ENCODE measurements around the gene HRAS.

Gene HRAS

DNA sequence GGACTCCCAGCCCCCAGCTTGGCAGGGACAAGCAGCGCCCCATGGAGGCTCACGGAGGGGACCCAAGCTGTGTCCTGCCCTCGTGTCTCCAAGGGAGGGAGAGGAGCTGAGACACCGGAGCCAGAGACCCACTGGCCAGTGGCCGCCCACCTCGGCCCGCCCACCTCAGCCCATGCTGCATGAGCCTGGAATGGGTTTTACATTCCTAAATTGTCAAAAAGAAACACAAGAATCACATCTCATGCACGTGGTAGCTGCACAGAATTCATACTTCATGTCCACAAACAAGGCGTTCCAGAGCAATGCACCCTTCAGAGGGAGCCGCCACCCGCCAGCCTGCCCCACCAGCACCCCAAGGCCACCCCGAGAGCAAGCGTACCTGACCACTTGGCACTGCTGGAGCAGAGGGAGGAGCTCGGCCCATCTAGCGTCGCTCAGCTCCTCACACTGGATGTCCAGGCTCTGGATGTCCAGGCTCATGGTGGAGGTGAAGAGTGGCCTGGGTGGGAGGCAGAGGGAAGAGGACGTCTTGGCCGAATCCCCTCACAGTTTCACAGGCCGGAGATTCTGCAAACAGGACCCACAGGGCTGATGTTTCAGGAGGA, 33.6 kb downstream of the HRAS start:
- H3K27me3 ChIP-seq (ENCODE audit: control insufficient read depth in 5 of 5, insufficient read depth in 4 of 5, low read length in 5 of 5) = no peaks in the 10 kb centered on the region
- H3K4me1 ChIP-seq (ENCODE audit: control insufficient read depth in 5 of 5, insufficient read depth in 5 of 5, low read length in 5 of 5) = peaks cover 7 to 46% (median 43%) of the 10 kb centered on the region in 5 donors
- no peak overlapping the region for H3K27ac ChIP-seq (ENCODE audit: low read depth, low read length)
- H3K36me3 ChIP-seq (ENCODE audit: control insufficient read depth in 5 of 5, insufficient read depth in 5 of 5, low read length in 5 of 5) = peaks cover 0 to 54% (median 52%) of the 10 kb centered on the region in 5 donors
- no peak overlapping the region for H3K9ac ChIP-seq (ENCODE audit: low read length in 5 of 5)
- no peak overlapping the region for H3K4me3 ChIP-seq (ENCODE audit: low read depth in 1 of 5, low read length in 5 of 5)
- H3K9me3 ChIP-seq (ENCODE audit: control insufficient read depth in 5 of 5, low read length in 5 of 5) = no peaks in the 10 kb centered on the region

DNA sequence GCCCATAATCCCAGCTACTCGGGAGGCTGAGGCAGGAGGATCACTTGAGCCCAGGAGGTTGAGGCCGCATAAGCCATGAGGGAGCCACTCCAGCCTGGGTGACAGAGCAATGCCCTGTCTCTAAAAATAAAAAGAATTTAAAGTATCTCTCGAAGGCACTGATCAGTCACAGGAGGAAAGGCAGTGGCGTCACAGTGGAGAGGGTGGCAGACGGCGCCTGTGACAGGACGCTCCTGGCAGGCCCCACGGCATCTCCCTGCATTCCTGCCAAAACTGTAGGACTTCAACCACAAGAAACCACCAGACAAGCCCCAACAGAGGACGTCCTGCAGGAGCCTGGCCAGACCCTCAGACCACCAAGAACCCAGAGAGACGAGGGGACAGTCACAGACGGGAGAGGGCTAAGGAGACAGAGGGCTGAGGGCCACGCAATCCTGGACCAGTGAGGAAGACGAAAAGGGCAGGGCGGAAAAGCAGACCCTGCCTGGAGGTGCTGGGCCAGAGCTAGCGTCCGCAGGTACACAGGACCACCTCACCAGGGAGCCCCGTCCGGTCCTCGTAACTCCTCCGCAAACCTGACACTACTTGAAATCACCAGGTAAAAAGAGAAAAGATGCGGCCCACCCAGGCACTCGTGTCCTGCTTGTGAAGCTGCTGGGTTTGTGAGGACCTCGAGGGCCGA, 34.2 kb downstream of the HRAS start:
- H3K9me3 ChIP-seq (ENCODE audit: control insufficient read depth in 5 of 5, low read length in 5 of 5) = no peaks in the 10 kb centered on the region
- H3K27ac ChIP-seq (ENCODE audit: low read depth, low read length) = no peak overlapping the region
- no peaks in the 10 kb centered on the region for H3K27me3 ChIP-seq (ENCODE audit: control insufficient read depth in 5 of 5, insufficient read depth in 4 of 5, low read length in 5 of 5)
- H3K4me1 ChIP-seq (ENCODE audit: control insufficient read depth in 5 of 5, insufficient read depth in 5 of 5, low read length in 5 of 5) = peaks cover 7 to 45% (median 40%) of the 10 kb centered on the region in 5 donors
- H3K36me3 ChIP-seq (ENCODE audit: control insufficient read depth in 5 of 5, insufficient read depth in 5 of 5, low read length in 5 of 5) = peaks cover 0 to 60% (median 54%) of the 10 kb centered on the region in 5 donors
- no peak overlapping the region for H3K9ac ChIP-seq (ENCODE audit: low read length in 5 of 5)
- H3K4me3 ChIP-seq (ENCODE audit: low read depth in 1 of 5, low read length in 5 of 5) = no peak overlapping the region

DNA sequence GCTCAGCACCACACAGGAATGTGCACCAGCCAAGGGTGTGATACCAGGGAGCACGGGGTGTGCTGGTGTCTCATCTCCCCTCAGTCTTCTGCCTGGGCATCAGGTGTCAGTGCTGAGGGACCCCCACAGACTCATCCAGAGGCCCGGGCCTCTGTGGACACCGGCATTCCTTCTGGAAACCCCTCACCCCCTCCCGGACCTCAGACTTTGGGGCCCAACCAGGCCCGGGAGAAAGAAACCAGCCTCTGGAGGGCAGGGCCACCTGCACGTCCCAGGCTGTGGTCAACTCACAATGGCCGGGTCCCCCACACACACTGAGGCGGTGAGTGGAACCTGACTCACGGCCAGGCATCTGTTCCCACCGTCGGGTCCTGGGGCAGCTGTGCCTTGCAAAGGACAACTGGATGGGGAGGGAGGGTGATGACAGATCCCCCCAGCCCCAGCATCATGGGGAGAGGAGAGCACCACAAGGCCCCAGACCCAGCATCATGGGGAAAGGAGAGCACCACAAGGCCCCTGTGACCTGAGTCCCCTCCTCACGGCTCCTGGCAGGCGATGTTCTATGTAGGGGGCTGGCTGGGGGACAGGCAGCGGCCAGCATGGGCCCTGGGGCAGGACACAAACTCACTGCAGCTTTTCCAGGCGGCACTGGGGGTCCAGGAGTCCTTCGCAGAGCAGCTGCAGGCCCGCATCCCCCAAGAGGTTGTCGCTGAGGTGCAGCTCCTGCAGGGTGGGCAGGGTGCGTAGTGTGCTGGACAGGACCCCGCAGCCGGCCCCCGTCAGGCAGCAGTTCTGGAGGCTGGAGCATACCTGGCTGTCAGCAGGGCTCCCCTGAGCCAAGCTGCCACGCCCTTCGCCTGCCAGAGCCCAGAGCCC, 35.9 kb downstream of the HRAS start:
- no peak overlapping the region for H3K9ac ChIP-seq (ENCODE audit: low read length in 5 of 5)
- no peak overlapping the region for H3K4me3 ChIP-seq (ENCODE audit: low read depth in 1 of 5, low read length in 5 of 5)
- no peak overlapping the region for H3K27ac ChIP-seq (ENCODE audit: low read depth, low read length)
- peaks cover 0 to 77% (median 68%) of the 10 kb centered on the region in 5 donors for H3K36me3 ChIP-seq (ENCODE audit: control insufficient read depth in 5 of 5, insufficient read depth in 5 of 5, low read length in 5 of 5)
- H3K27me3 ChIP-seq (ENCODE audit: control insufficient read depth in 5 of 5, insufficient read depth in 4 of 5, low read length in 5 of 5) = no peaks in the 10 kb centered on the region
- peaks cover 2 to 28% (median 23%) of the 10 kb centered on the region in 5 donors for H3K4me1 ChIP-seq (ENCODE audit: control insufficient read depth in 5 of 5, insufficient read depth in 5 of 5, low read length in 5 of 5)
- no peaks in the 10 kb centered on the region for H3K9me3 ChIP-seq (ENCODE audit: control insufficient read depth in 5 of 5, low read length in 5 of 5)

DNA sequence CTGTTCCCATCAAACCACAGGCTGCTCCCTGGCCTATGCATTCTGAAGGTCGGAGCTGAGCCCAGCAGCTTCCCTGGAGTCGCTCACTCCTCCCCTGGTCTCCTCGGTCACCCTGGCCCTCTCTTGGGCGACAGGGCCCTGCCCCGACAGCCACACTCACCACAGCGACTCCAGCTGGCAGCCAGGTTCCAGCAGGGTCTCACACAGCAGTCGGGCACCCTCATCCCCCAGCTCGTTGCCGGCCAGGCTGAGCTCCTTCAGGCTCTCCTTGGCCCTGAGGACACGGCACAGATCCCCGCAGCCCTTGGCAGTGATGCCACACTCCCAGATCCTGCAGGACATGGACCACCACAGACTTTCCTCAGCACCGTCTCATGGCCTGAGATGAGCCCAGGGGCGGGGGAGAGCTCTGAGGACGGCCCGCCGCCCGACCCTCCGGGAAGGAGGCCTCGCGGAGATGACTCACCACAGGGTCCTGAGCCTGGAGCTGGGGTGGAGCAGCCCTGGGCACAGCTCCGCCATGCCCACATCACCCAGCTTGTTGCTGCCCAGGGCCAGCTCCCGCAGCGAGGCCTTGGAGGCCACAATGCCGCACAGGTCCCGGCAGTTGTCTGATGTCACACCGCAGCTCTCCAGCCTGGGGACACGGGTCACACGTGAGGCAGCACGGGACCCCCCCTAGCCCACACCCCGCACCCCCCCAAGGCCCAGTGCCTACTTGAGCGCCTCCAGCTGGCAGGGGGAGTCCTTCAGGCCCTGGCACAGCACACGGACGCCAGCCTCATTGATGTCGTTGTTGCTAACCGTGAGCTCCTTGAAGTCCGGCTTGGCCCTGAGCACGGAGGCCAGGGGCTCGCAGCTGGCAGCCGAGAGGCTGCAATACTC, 36.8 kb downstream of the HRAS start:
- Histone ChIP-seq H3K36me3 (ENCODE audit: control insufficient read depth in 5 of 5, insufficient read depth in 5 of 5, low read length in 5 of 5) (peaks cover 0 to 85% (median 75%) of the 10 kb centered on the region in 5 donors), H3K4me3 (ENCODE audit: low read depth in 1 of 5, low read length in 5 of 5) (no peak overlapping the region), H3K27me3 (ENCODE audit: control insufficient read depth in 5 of 5, insufficient read depth in 4 of 5, low read length in 5 of 5) (no peaks in the 10 kb centered on the region)

DNA sequence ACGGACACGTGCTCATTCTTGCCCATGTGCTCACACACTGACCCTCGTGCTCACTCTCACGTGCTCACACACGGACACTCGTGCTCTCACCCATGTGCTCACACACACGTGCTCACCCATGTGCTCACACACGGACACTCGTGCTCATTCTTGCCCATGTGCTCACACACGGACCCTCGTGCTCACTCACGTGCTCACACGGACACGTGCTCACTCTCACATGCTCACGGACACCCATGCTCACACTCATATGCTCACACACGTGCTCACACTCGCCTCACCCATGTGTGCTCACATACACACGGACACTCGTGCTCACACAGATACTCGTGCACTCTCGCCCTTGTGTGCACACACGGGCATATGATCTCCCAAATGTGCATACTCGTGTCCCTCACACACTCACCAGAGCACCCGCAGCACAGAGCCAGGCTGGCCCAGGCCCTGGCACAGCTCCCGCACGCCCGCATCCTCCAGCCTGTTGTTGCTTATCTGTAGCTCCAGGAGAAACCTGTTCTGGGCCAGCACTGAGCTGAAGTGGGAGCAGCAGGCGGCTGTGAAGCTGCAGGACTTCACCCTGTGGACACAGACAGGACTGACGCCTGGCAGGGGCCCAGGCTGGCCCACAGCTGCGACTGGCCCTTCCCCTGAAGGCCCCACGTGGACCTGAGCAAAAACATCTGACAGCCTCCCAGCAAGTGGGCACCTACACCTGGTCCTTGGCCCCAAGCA, 37.6 kb downstream of the HRAS start:
- Histone ChIP-seq H3K36me3 (ENCODE audit: control insufficient read depth in 5 of 5, insufficient read depth in 5 of 5, low read length in 5 of 5) (peaks cover 0 to 93% (median 79%) of the 10 kb centered on the region in 5 donors), H3K4me3 (ENCODE audit: low read depth in 1 of 5, low read length in 5 of 5) (no peak overlapping the region), H3K9me3 (ENCODE audit: control insufficient read depth in 5 of 5, low read length in 5 of 5) (no peaks in the 10 kb centered on the region), H3K4me1 (ENCODE audit: control insufficient read depth in 5 of 5, insufficient read depth in 5 of 5, low read length in 5 of 5) (peaks cover 2 to 12% (median 7%) of the 10 kb centered on the region in 5 donors), H3K27me3 (ENCODE audit: control insufficient read depth in 5 of 5, insufficient read depth in 4 of 5, low read length in 5 of 5) (no peaks in the 10 kb centered on the region), H3K9ac (ENCODE audit: low read length in 5 of 5) (no peak overlapping the region), H3K27ac (ENCODE audit: low read depth, low read length) (no peak overlapping the region)

More for the DNA sequence above, 36.8 kb downstream of the HRAS start:
- no peak overlapping the region for H3K9ac ChIP-seq (ENCODE audit: low read length in 5 of 5)
- H3K4me1 ChIP-seq (ENCODE audit: control insufficient read depth in 5 of 5, insufficient read depth in 5 of 5, low read length in 5 of 5) = peaks cover 2 to 19% (median 15%) of the 10 kb centered on the region in 5 donors
- no peak overlapping the region for H3K27ac ChIP-seq (ENCODE audit: low read depth, low read length)
- no peaks in the 10 kb centered on the region for H3K9me3 ChIP-seq (ENCODE audit: control insufficient read depth in 5 of 5, low read length in 5 of 5)

DNA sequence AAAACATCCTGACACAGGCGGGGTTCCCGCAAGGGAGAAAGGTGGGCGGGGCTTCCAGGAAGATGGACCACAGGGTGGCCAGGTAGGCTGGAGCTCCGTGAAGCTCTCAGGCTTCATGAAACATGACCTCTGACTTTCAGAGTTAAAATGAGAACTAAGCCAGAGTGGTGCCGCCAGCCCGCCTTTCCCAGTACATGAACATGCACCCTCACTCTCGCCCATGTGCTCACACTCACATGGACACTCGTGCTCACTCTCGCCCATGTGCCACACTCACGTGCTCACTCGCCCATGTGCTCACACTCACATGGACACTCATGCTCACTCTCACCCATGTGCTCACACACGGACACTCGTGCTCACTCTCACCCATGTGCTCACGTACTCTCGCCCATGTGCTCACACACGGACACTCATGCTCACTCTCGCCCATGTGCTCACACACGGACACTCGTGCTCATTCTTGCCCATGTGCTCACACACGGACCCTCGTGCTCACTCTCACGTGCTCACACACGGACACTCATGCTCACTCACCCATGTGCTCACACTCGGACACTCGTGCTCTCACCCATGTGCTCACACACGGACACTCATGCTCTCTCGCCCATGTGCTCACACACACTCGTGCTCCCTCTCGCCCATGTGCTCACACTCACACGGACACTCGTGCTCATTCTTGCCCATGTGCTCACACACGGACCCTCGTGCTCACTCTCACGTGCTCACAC, 38.4 kb downstream of the HRAS start:
- Histone ChIP-seq H3K27me3 (ENCODE audit: control insufficient read depth in 5 of 5, insufficient read depth in 4 of 5, low read length in 5 of 5) (no peaks in the 10 kb centered on the region), H3K36me3 (ENCODE audit: control insufficient read depth in 5 of 5, insufficient read depth in 5 of 5, low read length in 5 of 5) (peaks cover 0 to 95% (median 79%) of the 10 kb centered on the region in 5 donors), H3K4me1 (ENCODE audit: control insufficient read depth in 5 of 5, insufficient read depth in 5 of 5, low read length in 5 of 5) (peaks cover 0 to 5% (median 2%) of the 10 kb centered on the region in 5 donors), H3K27ac (ENCODE audit: low read depth, low read length) (no peak overlapping the region), H3K4me3 (ENCODE audit: low read depth in 1 of 5, low read length in 5 of 5) (no peak overlapping the region), H3K9me3 (ENCODE audit: control insufficient read depth in 5 of 5, low read length in 5 of 5) (no peaks in the 10 kb centered on the region), H3K9ac (ENCODE audit: low read length in 5 of 5) (no peak overlapping the region)

DNA sequence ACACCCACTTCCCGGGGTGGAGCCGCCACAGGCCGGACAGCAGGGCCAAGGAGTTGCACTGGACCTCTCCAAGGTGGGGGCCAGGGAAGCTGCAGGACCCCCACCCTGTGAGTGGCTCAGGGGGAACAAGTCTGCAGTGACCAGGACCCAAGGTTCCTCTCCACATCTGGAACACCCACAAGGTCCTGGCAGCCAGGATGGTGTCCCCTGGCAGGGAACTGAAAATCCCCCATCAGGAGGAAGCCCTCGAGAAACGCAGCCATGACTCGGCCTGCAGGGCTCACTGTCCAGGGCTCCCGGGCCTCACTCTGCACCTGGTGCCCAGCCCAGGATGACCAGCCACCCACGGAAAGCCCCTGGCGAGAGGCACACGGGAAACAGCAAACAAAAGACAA, 39.8 kb downstream of the HRAS start:
- H3K4me3 ChIP-seq (ENCODE audit: low read depth in 1 of 5, low read length in 5 of 5) = no peak overlapping the region
- no peaks in the 10 kb centered on the region for H3K9me3 ChIP-seq (ENCODE audit: control insufficient read depth in 5 of 5, low read length in 5 of 5)
- peaks cover 0 to 90% (median 75%) of the 10 kb centered on the region in 5 donors for H3K36me3 ChIP-seq (ENCODE audit: control insufficient read depth in 5 of 5, insufficient read depth in 5 of 5, low read length in 5 of 5)
- H3K27me3 ChIP-seq (ENCODE audit: control insufficient read depth in 5 of 5, insufficient read depth in 4 of 5, low read length in 5 of 5) = no peaks in the 10 kb centered on the region
- H3K27ac ChIP-seq (ENCODE audit: low read depth, low read length) = no peak overlapping the region
- H3K9ac ChIP-seq (ENCODE audit: low read length in 5 of 5) = no peak overlapping the region
- H3K4me1 ChIP-seq (ENCODE audit: control insufficient read depth in 5 of 5, insufficient read depth in 5 of 5, low read length in 5 of 5) = peaks cover 0 to 2% (median 0%) of the 10 kb centered on the region in 5 donors

DNA sequence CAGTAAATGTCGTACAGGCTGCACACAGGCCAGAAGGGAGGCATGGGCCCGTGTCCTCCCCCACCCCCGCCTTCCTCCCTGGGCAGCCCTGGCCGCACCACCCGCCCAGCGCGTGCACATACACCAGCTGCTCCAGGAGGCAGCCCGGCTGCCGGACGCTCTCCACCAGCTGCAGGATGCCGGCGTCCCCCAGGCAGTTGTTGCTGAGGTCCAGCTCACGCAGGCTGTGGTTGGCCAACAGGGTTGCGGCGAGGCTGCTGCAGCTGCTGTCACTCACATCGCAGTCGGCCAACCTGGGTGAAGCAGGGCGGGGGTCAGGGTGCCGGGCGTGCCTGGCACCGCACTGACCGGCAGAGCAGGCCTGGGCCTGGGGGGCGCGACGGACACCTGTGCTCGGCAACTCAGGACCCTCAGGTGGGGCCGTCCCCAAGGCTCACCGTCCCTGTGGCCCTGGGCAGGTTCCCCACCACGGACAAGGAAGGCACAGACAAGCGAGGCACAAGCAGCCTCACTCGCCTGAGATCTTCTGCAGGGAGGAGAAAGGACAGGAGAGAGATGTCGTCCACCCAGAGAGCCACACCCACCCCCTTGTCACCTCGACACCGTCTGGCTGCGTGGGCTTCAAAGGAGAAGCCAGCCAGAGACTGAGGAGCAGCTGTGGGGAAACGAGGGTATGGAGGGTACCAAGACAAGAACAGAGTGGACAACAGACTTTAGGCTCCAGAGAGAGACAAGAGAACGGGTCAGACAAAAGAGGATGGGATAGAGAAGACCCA, 40.4 kb downstream of the HRAS start:
- no peaks in the 10 kb centered on the region for H3K9me3 ChIP-seq (ENCODE audit: control insufficient read depth in 5 of 5, low read length in 5 of 5)
- no peak overlapping the region for H3K9ac ChIP-seq (ENCODE audit: low read length in 5 of 5)
- no peak overlapping the region for H3K4me3 ChIP-seq (ENCODE audit: low read depth in 1 of 5, low read length in 5 of 5)
- no peaks in the 10 kb centered on the region for H3K27me3 ChIP-seq (ENCODE audit: control insufficient read depth in 5 of 5, insufficient read depth in 4 of 5, low read length in 5 of 5)
- peaks cover 0 to 90% (median 75%) of the 10 kb centered on the region in 5 donors for H3K36me3 ChIP-seq (ENCODE audit: control insufficient read depth in 5 of 5, insufficient read depth in 5 of 5, low read length in 5 of 5)
- peaks cover 0 to 2% (median 0%) of the 10 kb centered on the region in 5 donors for H3K4me1 ChIP-seq (ENCODE audit: control insufficient read depth in 5 of 5, insufficient read depth in 5 of 5, low read length in 5 of 5)
- H3K27ac ChIP-seq (ENCODE audit: low read depth, low read length) = no peak overlapping the region

All from subcutaneous abdominal adipose tissue (tissue), 5 donors.